Fibroblast of peridontal ligament (primary cell): ENCODE results near the gene DNER.
"Not testable (repeated sequence)": the region's sequence is repeated elsewhere in the genome, so short reads cannot be mapped to it uniquely, and the experiment has no call there.

Source experiments
- DNase-seq: peaks from one replicate; pipeline ENCODE4 v3.0.0-alpha.2; 2010; ENCODE audit errors: extremely low read depth

Gene DNER, protein sequence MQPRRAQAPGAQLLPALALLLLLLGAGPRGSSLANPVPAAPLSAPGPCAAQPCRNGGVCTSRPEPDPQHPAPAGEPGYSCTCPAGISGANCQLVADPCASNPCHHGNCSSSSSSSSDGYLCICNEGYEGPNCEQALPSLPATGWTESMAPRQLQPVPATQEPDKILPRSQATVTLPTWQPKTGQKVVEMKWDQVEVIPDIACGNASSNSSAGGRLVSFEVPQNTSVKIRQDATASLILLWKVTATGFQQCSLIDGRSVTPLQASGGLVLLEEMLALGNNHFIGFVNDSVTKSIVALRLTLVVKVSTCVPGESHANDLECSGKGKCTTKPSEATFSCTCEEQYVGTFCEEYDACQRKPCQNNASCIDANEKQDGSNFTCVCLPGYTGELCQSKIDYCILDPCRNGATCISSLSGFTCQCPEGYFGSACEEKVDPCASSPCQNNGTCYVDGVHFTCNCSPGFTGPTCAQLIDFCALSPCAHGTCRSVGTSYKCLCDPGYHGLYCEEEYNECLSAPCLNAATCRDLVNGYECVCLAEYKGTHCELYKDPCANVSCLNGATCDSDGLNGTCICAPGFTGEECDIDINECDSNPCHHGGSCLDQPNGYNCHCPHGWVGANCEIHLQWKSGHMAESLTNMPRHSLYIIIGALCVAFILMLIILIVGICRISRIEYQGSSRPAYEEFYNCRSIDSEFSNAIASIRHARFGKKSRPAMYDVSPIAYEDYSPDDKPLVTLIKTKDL

DNA sequence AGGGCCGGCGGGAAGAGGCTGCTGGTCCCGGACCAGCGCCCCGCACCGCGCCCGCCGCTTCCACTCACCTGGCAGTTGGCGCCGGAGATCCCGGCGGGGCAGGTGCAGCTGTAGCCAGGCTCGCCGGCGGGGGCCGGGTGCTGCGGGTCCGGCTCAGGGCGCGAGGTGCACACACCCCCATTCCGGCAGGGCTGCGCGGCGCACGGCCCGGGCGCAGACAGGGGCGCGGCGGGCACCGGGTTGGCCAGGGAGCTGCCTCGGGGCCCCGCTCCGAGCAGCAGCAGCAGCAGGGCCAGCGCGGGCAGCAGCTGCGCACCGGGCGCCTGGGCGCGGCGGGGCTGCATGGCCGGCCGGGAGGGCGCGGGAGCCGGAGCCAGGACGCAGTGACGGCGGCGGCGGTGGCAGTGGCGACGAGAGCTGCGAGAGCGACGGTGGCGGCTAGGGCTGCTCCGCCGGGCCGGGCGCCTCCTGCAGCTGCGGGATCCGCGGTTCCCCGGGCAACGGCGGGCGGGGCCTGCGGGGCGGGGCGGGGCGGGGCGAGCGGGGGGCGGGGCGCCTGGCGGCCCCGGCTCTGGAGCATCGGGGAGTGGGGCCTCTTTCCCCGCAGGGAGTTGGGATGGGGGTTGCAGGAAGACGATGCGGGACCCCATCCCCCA lies at the start of gene DNER:
TSS of gene DNER (minus strand) at position 476 of the 656 bp plus-strand sequence. CDS start at position 344, 132 bp downstream.
- no peak for DNase-seq

DNA sequence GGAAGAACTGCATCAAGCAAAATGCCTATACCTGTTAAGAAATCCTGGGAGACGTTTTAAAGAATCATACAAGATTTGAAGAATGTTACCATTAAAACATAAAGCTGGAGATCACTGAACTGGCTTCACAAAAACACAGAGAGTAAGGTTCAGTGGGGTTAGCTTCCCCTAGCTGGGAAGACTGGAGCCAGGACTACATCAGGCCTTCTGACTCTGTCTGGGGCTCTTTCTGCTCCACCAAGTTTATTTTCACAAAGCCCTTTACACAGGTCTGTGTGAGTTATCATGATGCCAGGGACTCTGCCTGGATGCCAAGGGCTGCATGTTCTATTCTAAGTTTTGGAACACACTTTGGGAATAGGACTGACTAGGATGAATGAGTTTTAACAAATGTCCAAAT lies 47.3 kb upstream of the DNER start:
- no peak for DNase-seq

DNA sequence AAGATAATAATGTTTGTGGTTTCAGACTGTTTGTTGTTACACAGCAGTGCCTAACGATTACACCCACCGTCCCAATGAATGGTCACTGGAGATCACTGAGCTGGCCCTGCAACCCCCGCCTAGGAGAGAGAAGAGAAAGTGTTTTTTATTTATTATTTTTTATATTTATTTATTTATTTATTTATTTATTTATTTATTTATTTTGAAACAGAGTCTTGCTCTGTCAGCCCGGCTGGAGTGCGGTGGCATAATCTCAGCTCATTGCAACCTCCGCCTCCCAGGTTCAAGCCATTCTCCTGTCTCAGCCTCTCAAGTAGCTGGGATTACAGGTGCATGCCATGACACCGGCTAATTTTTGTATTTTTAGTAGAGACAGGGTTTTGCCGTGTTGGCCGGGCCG lies 43.1 kb upstream of the DNER start:
- not testable (repeated sequence) for DNase-seq

DNA sequence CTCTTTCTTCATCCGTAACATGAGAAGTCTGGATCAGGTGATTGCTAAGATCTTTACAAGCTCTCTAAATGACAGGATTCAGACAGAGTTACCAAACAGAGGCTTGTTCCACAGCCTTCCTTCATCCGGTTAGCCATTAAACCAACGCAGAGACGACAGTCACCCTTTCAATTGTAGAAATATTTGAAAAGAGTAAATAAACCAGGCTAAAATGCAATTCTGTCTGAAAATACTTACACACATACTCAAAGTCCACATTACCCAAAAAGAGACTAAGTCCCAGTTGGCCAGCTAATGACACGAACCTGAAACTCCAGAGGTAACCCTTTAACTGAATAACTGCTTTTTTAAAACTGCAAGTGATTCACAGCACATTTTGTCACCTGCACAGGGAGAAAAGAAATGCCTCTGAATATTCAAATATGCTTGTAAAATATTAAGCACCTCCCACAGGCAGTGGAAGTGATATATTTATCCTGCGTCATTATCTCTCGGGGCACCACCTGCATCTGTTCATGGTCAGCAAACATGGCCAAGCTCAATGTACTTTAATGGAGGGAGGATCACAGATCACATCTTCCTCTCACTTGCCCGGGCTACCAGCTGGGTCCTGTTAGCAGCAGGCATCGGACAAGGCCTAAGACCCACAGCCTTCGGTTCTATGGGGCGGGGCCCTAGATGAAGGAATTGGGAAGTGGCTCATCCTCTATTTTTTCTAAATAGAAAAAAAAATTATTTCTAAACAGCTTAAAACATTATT lies 38.8 kb upstream of the DNER start:
- DNase-seq: no peak

DNA sequence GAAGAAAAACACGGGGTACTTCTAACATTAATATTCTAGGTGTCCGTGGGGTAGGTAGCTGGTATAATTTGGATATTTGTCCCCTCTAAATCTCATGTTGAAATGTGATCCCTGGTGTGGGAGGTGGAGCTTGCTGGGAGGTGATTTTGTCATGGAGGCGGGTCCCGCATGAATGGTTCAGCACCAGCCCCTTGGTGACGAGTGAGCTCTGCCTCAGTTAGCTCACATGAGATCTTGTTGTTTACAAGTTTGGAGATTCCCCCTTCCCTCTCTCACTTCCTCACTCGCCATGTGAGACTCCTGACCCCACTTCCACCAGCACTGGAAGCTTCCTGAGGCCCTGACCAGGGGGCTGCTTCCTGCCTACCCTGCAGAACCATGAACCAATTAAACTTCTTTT lies 35.4 kb upstream of the DNER start:
- DNase-seq: no peak

DNA sequence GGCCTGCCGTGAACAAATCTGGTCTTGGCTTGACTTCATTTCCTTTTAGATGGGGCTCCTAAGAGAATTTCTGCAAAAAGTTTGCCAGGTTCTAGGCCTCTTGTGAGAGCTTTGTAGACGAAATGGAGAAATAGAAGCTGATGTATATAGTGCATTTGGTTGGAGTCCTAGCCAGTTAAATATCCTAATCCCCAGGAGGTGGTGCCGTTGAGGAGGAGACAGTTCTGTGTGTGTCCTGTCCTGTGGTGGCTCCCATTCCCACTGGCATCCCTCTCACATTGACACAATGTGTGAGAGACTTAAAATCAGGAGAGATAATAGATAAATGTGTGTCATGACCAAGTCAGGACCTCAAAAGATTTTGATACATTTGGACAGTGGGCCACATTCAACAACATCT lies 34.6 kb upstream of the DNER start:
- DNase-seq: no peak

DNA sequence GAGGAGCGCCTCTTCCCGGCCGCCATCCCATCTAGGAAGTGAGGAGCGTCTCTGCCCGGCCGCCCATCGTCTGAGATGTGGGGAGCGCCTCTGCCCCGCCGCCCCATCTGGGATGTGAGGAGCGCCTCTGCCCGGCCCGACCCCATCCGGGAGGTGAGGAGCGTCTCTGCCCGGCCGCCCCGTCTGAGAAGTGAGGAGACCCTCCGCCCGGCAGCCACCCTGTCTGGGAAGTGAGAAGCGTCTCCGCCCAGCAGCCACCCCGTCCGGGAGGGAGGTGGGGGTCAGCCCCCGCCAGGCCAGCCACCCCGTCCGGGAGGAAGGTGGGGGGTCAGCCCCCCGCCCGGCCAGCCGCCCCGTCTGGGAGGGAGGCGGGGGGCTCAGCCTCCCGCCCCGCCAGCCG lies 28.3 kb upstream of the DNER start:
- not testable (repeated sequence) for DNase-seq

DNA sequence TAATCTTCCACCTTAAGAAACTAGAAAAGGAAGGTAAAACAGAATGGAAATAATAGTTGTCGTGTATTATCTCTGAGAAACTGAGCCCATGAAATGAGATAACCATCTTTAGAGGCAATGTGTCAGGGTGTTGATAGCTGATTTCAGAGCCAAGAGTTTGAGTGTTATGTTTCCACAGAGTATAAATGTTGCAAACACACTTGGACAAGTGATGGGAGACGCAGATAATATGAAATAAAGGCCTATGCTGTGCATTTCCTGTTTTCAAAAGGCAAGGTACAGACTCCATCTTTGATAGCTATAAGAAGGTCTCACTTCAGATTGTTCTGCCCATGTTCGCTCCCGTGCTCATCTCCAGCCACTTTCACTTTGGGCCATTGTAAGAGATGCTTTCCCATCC lies 25.9 kb upstream of the DNER start:
- no peak for DNase-seq

DNA sequence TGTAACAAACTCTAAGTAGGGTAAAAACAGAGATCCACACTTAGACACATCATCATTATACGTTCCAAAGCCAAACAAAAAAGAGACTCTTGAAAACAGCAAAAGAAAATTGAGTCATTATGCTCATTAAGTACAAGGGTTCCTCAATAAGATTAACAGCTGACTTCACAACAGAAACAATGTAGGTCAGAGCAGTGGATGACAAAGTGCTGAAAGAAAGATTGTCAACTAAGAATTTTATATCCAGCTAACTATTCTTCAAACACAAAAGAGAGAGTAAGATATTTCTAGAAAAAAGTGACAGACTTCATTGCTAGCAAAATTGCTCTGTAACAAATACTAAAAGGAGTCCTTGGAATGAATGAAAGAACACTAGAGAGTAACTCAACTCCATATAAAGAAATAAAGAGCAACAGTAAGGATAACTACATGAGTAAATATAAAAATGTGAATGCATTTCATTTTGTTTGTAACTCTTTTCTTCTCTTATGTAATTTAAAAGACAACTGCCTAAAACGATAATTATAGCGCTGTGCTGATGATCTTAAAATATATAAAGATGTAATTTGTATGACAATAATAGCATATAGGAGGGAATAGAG lies 23.8 kb upstream of the DNER start:
- DNase-seq: no peak

DNA sequence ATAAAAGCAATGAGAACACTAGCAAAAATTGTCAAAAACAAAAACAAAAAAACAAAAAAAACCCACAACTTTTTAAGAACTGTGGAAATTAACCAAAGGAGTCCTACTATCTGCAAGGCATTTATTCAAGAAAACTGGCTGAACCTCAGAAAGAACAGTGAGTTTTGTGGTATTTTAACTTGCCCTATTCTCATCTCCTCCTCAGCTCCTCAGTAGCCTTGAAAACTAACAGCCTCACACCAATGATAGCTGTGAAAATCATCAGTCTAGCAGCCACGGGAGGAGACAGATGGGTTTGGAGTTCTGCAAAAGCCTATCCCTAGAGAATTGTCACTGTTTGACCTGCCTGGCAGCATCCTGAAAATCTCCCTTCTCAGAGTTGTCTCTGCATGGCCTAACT lies 20.1 kb upstream of the DNER start:
- no peak for DNase-seq

DNA sequence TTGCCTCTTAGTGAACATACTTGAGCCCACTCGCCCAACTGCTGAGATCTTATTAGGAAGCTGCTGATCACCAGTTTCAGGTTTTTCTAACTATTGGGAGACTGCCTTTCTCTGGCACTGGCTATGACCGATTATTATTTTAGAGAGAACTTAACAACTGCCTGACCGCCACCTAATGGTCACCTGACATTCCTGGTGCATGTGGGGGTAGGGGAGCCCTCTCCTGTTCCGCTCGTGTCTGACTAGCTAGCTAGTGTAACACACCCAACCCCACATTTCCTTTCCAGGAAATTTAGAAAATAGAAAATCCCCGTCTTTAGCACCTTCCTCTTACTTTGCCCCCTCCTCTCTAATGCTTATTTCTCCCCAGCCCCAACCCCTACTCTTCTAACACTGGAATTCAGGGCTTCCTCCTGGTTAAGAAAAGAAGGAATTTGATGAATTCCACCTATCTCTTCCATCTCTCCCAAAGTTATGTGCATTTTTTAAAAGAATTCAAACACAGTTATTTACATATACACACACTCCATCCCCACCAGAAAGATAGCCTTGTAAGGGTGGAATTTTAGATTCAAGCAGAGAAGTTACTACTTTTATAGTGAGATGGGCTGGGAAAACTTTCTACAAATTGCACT lies 19.4 kb upstream of the DNER start:
- DNase-seq: no peak

DNA sequence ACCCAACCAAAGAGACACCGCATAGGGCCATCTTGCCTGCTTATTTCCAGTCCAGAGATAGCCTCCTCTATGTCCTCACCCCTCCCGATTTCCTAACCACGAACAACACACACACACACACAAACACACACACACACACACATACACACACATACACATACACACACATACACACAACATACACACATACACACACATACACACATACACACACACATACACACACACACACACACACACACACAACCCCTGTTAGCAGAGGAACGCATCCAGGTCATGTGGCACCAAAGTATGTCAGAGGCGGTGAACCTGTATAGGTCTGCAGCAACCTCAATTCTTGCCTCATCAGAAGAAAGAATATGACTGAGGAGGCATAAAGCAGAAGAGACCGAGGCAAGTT lies 18.5 kb upstream of the DNER start:
- no peak for DNase-seq

DNA sequence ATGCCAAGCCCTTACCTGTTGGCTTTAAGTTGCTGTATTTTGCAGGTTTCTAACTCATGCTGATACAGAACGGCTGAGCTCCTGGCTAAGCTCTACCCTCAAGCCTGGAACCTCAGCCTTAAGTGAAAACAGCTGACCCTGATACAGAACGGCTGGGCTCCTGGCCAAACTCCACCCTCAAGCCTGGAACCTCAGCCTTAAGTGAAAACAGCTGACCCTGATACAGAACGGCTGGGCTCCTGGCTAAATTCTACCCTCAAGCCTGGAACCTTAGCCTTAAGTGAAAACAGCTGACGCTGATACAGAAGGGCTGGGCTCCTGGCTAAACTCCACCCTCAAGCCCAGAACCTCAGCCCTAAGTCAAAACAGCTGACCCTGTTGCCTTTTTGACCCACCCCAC lies 17.6 kb upstream of the DNER start:
- DNase-seq: peak; percentile 12

DNA sequence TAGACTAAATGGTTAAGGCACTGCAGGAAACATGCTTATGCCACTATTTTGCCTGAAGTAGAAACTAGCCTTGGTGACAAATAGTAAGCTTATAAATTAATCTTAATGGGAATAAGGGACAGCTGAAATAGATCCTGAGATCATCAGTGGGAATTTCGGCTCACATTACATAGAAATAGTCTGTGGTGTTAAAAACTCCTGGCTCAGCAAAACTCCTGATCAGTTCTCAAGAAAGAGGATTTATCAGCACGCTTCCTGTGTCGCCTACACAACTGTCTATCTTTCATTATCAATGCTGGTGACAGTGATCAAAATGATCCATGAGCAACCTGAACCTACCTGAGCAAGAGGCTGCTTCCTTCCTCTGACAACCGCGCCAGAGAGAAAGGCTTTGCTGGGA lies 17.0 kb upstream of the DNER start:
- DNase-seq: no peak

DNA sequence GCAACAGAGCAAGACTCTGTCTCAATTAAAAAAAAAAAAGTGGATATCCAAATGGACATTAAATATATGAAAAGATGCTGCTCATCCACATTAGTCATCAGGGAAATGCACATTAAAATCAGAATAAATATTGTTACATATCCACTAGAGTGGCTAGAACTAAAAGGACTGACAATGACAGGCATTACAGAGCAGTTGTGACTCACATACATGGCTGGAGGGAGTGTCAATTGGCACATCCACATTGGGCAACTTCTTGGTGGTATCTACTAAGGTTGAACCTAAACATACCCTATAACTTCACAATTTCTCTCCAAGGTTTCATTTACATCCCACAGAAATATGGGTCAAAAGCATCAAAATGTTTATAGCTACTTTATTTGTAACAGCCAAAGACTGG lies 14.0 kb upstream of the DNER start:
- DNase-seq: no peak

DNA sequence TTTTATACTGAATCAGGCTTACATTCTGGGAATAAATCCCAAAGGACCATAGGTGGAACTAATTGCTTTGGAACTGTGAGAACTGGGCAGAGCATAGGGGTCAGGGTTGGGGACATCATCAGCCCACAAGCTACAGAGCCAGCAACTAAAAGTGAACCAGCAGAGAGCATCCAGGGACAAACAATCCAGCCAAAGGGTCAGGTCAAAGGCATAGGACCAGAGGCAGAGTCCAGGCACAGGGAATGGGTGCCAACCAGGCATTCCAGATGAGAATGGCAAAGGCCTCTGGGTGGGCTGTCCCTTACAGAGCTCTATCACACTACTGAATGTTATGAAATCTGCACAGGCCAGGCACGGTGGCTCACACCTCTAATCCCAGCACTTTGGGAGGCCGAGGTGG lies 12.3 kb upstream of the DNER start:
- no peak for DNase-seq

DNA sequence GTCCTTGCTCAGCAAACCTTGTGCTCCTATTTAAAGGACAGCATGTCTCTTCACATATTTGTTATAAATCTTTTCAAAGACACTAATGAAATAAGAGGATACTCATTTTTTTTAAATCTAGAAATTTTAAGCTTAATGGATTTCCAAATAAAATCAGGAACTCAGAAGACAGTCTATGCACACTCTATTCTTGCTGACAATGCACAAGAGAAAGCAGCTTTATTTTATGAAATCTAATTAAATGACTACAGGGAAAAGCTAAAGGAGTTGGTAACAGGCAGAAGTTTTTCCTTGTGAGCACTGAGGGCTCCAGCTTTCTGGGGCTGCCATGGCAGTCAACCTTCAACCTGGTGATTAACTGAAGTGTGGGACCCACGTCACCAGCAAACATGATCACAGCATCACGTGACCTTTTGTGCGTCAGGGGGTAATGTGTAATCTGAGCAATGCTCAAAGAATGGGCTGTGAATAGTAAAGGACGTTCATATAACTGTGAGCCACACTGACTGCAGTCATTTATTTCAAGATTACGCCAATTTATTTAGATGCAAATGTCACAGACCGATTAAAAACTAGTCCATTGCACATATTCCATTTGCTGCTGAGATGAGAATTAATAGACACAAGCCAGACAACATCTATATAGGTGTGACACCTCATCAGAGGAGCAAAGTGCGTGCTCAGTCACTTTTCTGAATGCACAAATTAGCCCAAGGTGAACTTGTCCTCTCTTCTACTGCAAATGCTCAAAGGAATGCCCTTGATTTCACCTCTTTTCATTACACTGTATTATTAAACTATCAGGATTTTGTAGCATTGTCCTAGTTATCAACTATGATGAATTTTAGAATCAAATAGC lies 11.6 kb upstream of the DNER start:
- DNase-seq: peak; percentile 39

DNA sequence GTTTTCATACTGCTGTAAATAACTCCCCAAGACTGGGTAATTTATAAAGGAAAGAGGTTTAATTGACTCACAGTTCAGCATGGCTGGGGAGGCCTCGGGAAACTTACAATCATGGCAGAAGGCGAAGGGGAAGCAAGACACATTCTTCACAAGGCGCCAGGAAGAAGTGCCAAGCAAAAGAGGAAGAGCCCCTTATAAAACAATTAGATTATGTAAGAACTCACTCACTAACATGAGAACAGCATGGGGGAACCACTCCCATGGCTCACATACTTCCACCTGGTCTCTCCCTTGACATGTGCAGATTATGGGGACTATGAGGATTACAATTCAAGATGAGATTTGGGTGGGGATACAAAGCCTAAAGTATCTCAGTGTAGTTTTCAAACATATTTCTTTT lies 8.8 kb upstream of the DNER start:
- not testable (repeated sequence) for DNase-seq

DNA sequence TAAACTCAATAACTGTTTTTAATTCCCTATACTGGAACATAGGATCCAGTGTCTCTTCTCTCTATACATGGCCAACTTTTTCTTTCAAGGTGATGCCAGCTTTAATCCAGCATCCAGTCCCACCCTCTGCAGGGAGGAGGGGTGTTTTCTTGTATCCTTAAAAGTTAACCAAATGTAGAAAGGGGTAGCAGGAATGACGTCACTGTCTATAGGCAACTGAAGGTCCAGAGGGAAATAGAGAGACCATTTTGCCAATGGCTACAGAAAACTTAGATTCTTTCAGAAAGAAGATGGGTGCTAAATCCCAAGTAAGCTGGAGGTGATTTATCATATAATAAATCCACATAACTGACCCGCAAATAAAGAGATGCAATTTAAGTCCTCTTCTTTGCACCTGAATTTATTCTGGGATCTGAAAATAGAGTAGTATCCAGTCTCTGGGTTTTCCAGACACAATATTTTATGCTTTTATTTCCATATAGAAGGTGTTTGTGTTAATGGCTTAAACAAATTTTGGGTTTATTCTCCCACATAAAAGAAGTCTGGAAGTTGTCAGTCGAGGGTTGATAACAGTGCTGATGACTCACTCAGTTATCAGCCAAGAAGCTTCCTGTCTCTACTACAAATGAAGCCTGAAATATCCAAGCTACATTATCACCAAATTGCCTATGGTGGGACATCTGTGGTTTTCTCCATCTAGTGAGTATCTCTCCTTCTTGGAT lies 5.7 kb upstream of the DNER start:
- no peak for DNase-seq

DNA sequence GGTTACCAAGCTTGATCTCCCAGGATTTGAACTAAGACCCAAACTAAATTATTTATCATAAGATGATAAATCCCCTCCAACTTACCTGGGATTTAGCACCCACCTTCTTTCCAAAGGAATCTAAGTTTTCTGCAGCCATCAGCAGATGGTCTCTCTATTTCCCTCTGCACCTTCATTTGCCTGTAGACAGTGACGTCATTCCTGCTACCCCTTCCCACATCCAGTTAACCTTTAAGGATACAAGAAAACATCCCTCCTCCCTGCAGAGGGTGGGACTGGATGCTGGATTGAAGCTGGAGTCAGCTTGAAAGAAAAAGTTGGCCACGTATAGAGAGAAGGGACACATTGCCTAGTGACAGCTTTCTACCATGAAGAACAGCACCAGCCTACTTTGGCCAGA lies 3.7 kb upstream of the DNER start:
- DNase-seq: no peak
